T-helper 2 cell treated with Interferon-gamma antibody and Interleukin-4, amounts not matched to agents 5 μg/mL and 100 μg/mL, for 36 hours (primary cell): ENCODE measurements around the gene ZNF581.

Experiments
- DNase-seq: peaks from one replicate; pipeline ENCODE4 v3.0.0; 2021; ENCODE audit warnings: low spot score
- H3K27ac Mint-ChIP-seq: one replicate; pipeline ENCODE4 v1.8.0; 2021; ENCODE audit warnings: mild to moderate bottlenecking, mixed read lengths
- H3K27me3 Mint-ChIP-seq: one replicate; pipeline ENCODE4 v1.8.0; 2021; ENCODE audit warnings: low read depth, mixed read lengths
- H3K36me3 Mint-ChIP-seq: one replicate; pipeline ENCODE4 v1.8.0; 2021; ENCODE audit warnings: low read depth, mixed read lengths
- H3K4me1 Mint-ChIP-seq: one replicate; pipeline ENCODE4 v1.8.0; 2021; ENCODE audit warnings: low read depth, mixed read lengths
- H3K4me3 Mint-ChIP-seq: one replicate; pipeline ENCODE4 v1.8.0; 2022; ENCODE audit warnings: mild to moderate bottlenecking, moderate library complexity, mixed read lengths
- H3K9me3 Mint-ChIP-seq: one replicate; pipeline ENCODE4 v1.8.0; 2021; ENCODE audit warnings: mixed read lengths

Gene ZNF581

DNA sequence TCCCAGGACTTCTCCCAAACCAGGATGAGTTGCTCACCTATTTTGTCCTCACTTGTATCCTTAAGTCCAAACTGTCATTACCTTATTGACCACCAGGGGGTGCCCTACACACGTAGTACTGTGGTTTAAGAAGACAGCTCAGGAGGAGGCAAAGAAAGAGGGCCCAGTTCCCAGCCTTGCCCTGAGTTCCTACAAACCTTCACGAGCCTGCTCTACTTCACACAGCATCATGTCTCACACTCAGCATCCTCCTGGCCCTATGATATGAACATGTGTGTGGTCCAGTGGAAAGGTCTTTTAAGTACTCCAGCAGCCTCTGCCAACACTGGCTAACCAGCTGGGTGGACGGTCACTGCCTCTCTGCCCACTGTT is 11.0 kb upstream of the ZNF581 start:
- H3K27me3 Mint-ChIP-seq: peaks cover 6% of the 10 kb centered on the region
- H3K9me3 Mint-ChIP-seq: no peaks in the 10 kb centered on the region
- H3K4me3 Mint-ChIP-seq: peak overlapping the region; percentile 22
- peaks cover 32% of the 10 kb centered on the region for H3K4me1 Mint-ChIP-seq
- H3K27ac Mint-ChIP-seq: peak overlapping the region; percentile 44
- H3K36me3 Mint-ChIP-seq: peaks cover 20% of the 10 kb centered on the region
- DNase-seq: peak; percentile 79

- peaks cover under 1% of the 10 kb centered on the region for H3K9me3 Mint-ChIP-seq
- peak overlapping the region; percentile 99 for H3K4me3 Mint-ChIP-seq
- H3K36me3 Mint-ChIP-seq: peaks cover 27% of the 10 kb centered on the region
- DNase-seq: no peak
- peak overlapping the region; percentile 54 for H3K27ac Mint-ChIP-seq
- H3K4me1 Mint-ChIP-seq: peaks cover 36% of the 10 kb centered on the region
- peaks cover under 1% of the 10 kb centered on the region for H3K27me3 Mint-ChIP-seq
Measured at GRCh38 chr19:55633861-55634260, 9.6 kb upstream of the ZNF581 start.

GRCh38 chr19:55635334-55635717 is 8.1 kb upstream of the ZNF581 start:
- Mint-ChIP-seq H3K36me3 (peaks cover 31% of the 10 kb centered on the region), H3K4me1 (peaks cover 42% of the 10 kb centered on the region), H3K9me3 (peaks cover 3% of the 10 kb centered on the region), H3K4me3 (peak overlapping the region; percentile 99), H3K27ac (peak overlapping the region; percentile 100), H3K27me3 (no peaks in the 10 kb centered on the region)
- DNase-seq: no peak

- Mint-ChIP-seq H3K9me3 (peaks cover 3% of the 10 kb centered on the region), H3K27ac (peak overlapping the region; percentile 100), H3K4me1 (peaks cover 44% of the 10 kb centered on the region), H3K36me3 (peaks cover 31% of the 10 kb centered on the region), H3K4me3 (peak overlapping the region; percentile 99), H3K27me3 (no peaks in the 10 kb centered on the region)
- DNase-seq: no peak
Measured at GRCh38 chr19:55635856-55636440, 7.5 kb upstream of the ZNF581 start.

DNA sequence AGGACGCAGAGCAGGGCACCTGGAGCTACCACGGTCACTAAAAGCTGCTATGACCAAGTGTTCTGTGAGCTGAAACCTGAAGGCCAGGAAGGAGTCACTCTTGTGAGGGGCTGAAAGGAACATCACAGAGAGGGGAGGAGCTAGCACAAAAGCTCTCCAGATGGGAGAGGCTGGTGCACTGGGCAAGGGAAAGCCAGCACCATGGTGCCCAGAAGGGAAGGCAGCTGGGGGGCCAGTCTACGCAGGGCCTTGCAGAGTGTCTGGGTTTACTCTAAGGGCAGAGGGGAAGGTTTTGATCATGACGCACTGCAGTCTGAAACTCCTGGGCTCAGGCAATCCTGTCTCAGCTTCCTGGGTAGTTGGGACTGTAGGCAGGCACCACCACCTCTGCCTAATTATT is 6.7 kb upstream of the ZNF581 start:
- no peak for DNase-seq
- H3K27me3 Mint-ChIP-seq: no peaks in the 10 kb centered on the region
- peaks cover 3% of the 10 kb centered on the region for H3K9me3 Mint-ChIP-seq
- H3K4me3 Mint-ChIP-seq: peak overlapping the region; percentile 99
- H3K4me1 Mint-ChIP-seq: peaks cover 41% of the 10 kb centered on the region
- H3K27ac Mint-ChIP-seq: peak overlapping the region; percentile 24
- peaks cover 31% of the 10 kb centered on the region for H3K36me3 Mint-ChIP-seq

DNA sequence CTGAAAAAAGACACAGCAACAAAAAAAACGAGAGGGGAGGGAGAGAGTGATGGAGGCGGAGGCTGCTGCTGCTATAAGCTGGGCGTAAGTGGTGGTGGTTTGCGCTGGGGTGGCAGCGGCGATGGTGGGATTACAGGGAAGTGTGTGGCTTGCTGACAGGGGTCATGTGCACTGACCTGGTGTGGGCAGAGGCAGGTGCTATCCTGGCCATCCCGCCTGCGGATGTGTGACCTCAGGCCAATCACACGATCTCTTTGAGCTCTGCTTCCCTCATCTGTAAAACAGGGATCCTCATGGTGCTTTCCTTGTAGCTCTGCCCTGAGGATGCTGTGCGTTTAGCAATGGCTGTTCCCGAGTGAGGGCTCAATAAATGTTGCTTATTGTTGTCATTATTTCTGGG is 5.9 kb upstream of the ZNF581 start:
- Mint-ChIP-seq H3K27me3 (no peaks in the 10 kb centered on the region), H3K36me3 (peaks cover 31% of the 10 kb centered on the region), H3K9me3 (peaks cover 3% of the 10 kb centered on the region), H3K4me3 (peak overlapping the region; percentile 16), H3K4me1 (peaks cover 39% of the 10 kb centered on the region), H3K27ac (peak overlapping the region; percentile 62)
- no peak for DNase-seq

DNA sequence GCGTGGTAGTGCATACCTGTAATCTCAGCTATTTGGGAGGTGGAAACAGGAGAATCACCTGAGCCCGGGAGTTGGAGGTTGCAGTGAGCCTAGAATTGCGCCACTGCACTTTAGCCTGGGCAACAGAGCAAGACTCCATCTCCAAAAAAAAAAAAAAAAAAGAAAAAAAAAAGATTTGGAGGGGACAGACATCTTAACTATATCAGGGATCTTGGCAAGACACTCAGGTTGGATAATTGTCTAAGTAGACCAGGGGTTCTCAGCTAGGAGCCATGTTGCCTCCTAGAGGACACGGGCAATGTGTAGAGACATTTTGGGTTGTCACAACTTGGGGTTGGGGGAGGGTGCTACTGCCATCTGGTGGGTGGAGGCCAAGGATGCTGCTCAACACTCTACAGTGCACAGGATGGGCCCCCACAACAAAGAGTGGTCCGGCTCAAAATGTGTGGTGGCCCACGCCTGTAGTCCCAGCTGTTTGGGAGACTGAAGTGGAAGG is 4.5 kb upstream of the ZNF581 start:
- peaks cover 36% of the 10 kb centered on the region for H3K36me3 Mint-ChIP-seq
- no peaks in the 10 kb centered on the region for H3K27me3 Mint-ChIP-seq
- H3K9me3 Mint-ChIP-seq: peaks cover 3% of the 10 kb centered on the region
- peak overlapping the region; percentile 46 for H3K4me3 Mint-ChIP-seq
- peak; percentile 58 for DNase-seq
- peaks cover 44% of the 10 kb centered on the region for H3K4me1 Mint-ChIP-seq
- peak overlapping the region; percentile 72 for H3K27ac Mint-ChIP-seq

- peak; percentile 68 for DNase-seq
- Mint-ChIP-seq H3K4me1 (peaks cover 44% of the 10 kb centered on the region), H3K9me3 (peaks cover 3% of the 10 kb centered on the region), H3K27me3 (no peaks in the 10 kb centered on the region), H3K36me3 (peaks cover 31% of the 10 kb centered on the region), H3K4me3 (peak overlapping the region; percentile 78), H3K27ac (peak overlapping the region; percentile 77)
Measured at GRCh38 chr19:55640043-55640576, 3.3 kb upstream of the ZNF581 start.

DNA sequence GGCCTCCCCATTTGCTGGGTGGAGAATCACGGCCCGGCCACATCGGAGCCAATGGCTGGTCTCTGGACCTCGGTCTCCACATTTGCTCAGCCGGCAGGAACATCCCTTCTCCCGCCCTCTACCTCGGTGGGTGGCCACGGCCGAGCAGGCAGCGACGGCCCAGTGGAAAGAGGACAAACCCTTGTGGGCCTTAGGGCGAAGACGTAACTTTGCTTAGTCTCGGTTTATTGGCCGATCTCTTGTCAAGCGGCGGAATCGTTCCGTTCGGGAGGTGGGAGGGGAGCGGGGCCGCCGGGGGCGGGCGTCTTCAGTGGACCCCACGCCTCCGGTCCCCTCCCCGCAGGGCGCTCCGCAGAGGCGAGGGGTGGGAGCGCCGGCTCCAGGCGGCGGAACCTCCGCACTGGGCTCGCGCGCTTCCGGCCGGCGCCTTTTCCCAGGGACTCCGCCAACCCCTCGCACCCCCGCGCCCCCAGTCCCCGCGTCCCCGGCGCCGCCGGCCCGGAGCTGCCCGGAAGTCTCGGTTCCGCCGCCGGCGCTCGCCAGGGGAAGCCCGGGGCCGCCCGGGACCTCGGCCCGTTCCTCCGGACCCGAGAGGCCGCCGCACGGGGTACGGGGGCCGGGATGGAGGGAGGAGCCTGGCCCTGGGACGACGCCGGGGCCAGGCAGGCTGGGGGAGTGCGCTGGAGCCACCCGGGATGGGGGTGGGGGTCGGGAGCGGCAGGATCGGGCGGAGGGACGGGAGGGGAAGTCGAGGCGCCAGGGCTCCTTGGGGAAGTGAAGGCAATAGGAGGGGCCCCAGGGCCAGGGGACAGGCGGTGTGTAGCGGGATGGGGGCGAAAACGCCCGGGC is 2.6 kb upstream of the ZNF581 start, which contains the start of gene ZNF580:
ZNF580 (plus strand) TSS at position 426 of the 849 bp plus-strand sequence. CDS start 1,507 bp downstream, outside the sequence.
- peak within 1 kb of the TSS; percentile 88 for H3K27ac Mint-ChIP-seq
- H3K4me3 Mint-ChIP-seq: peak within 1 kb of the TSS; percentile 88
- H3K4me1 Mint-ChIP-seq: peaks cover 39% of the 10 kb centered on the region
- H3K36me3 Mint-ChIP-seq: peaks cover 31% of the 10 kb centered on the region
- H3K9me3 Mint-ChIP-seq: peaks cover 3% of the 10 kb centered on the region
- H3K27me3 Mint-ChIP-seq: no peaks in the 10 kb centered on the region
- peak; percentile 70 for DNase-seq

DNA sequence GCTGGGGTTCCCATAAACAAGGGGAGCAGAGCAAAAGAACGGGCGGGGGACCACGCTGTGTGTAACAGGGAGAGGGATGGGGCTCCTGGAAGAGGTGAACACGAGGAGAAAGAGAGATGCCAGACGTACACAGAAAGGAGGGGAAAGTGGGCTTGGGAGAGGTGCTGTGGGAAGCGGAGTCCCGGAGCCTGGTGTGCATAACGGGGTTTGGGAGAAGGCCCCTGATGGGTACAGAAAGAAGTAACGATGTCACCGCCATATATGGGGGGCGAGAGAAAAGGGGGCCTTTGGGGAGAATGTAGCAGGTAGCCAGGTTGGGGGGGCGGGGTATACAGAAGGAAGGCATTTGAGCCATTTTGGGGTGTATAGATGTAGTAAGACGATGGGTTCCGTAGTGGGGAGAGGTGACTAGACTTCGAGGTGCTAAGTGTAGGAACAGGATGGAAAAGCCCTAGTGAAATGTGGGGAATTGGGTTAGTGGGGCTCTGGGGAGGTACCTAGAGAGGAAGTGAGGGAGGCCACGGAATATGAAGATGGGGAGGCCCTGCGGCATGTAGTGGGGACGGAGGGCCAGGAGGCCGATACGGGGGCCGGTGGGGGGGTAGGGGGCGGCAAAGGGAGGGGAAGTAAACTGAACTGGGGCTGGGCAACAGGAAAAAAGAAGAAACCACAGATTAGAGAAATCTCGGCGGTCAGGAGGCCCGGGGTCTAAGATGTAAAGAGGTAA is 1.9 kb upstream of the ZNF581 start:
- peak overlapping the region; percentile 88 for H3K27ac Mint-ChIP-seq
- H3K9me3 Mint-ChIP-seq: peaks cover 3% of the 10 kb centered on the region
- DNase-seq: no peak
- H3K36me3 Mint-ChIP-seq: peaks cover 24% of the 10 kb centered on the region
- peak overlapping the region; percentile 88 for H3K4me3 Mint-ChIP-seq
- H3K4me1 Mint-ChIP-seq: peaks cover 31% of the 10 kb centered on the region
- H3K27me3 Mint-ChIP-seq: no peaks in the 10 kb centered on the region

- Mint-ChIP-seq H3K27me3 (no peaks in the 10 kb centered on the region), H3K27ac (peak overlapping the region; percentile 96), H3K4me1 (peaks cover 33% of the 10 kb centered on the region), H3K4me3 (peak overlapping the region; percentile 93), H3K36me3 (peaks cover 24% of the 10 kb centered on the region), H3K9me3 (peaks cover 3% of the 10 kb centered on the region)
- no peak for DNase-seq
Measured at GRCh38 chr19:55642153-55643002, 1.1 kb upstream of the ZNF581 start.

DNA sequence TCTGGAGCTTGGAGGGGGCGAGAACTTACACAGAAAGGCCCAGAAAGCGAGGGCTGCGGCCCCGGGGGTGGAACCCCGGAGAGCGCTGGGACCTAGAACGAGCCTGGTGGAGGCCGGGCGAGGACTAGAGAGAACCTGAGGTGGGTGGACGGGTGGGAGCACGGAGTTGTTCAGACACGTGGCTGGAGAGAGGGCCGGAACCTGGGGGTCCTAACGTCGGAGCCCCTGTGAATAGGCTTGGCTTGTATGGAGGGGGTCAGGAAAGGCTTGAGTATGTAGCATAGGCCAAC is 383 bp downstream of the ZNF581 start:
- no peak for DNase-seq
- H3K27ac Mint-ChIP-seq: peak overlapping the region; percentile 91
- peak overlapping the region; percentile 93 for H3K4me3 Mint-ChIP-seq
- peaks cover 16% of the 10 kb centered on the region for H3K36me3 Mint-ChIP-seq
- no peaks in the 10 kb centered on the region for H3K27me3 Mint-ChIP-seq
- H3K4me1 Mint-ChIP-seq: peaks cover 34% of the 10 kb centered on the region
- peaks cover 3% of the 10 kb centered on the region for H3K9me3 Mint-ChIP-seq

DNA sequence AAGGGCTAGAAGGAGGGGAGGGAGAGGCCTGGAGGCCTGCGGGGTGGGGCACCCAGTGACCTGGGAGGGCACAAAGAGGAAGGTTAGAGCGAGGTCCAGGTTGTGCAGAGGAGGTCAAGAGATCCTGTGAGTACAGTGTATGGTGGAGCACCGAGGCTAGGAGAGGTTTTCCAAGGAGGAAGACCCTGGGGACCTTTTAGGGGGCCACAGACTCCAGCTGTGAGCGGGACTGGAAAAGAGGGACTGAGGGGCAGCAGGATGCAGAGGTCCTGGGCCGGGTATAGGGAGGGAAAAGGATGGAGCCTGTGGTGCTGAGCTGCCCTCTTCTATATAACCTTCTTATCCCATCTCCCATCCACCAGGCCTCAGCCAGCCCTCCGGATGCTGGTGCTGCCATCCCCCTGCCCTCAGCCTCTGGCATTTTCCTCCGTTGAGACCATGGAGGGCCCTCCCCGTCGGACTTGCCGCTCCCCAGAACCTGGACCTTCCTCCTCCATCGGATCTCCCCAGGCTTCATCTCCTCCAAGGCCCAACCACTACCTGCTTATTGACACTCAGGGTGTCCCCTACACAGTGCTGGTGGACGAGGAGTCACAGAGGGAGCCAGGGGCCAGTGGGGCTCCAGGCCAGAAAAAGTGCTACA is 863 bp downstream of the ZNF581 start:
- Mint-ChIP-seq H3K4me3 (peak overlapping the region; percentile 93), H3K9me3 (no peaks in the 10 kb centered on the region), H3K36me3 (peaks cover 12% of the 10 kb centered on the region), H3K4me1 (peaks cover 30% of the 10 kb centered on the region), H3K27me3 (no peaks in the 10 kb centered on the region), H3K27ac (peak overlapping the region; percentile 91)
- no peak for DNase-seq
